HepG2 (cell line): ENCODE results near the gene PPP4C. TPM values are rescaled to one million over a fixed set of nuclear protein-coding genes. Genes with fewer than 3 reads are reported as not detected.

Experiments
- AGO1 ChIP-seq: fragments of 200-400 bp; formaldehyde crosslinking; IDR thresholded peaks from 2 replicates; pipeline ENCODE4 v1.6.1; 2017; ENCODE audit warnings: mild to moderate bottlenecking, low read depth, low read length, moderate library complexity; ENCODE audit not compliant: poor library complexity, severe bottlenecking
- ARHGAP35 ChIP-seq: sonication (generic); formaldehyde crosslinking; IDR thresholded peaks from 2 replicates; pipeline ENCODE4 v1.9.0; 2022; ENCODE audit warnings: mild to moderate bottlenecking, inconsistent platforms, moderate library complexity, missing genetic modification reagents, borderline replicate concordance
- BCL6 ChIP-seq: IDR thresholded peaks from 2 replicates; pipeline ENCODE4 v1.6.1; 2016; ENCODE audit warnings: missing genetic modification reagents, missing compliant biosample characterization
- CHD2 ChIP-seq: IDR thresholded peaks from 2 replicates; pipeline ENCODE4 v1.6.1; 2011; ENCODE audit warnings: low read depth, low read length, improper control_type of control experiment
- GTF2F1 ChIP-seq: fragments of 150-350 bp; IDR thresholded peaks from 2 replicates; pipeline ENCODE4 v1.6.1; 2014; ENCODE audit warnings: low read length
- HMGA1 ChIP-seq: sonication (generic); formaldehyde crosslinking; conservative IDR thresholded peaks from 2 replicates; pipeline ENCODE4 v1.4.0; 2020; ENCODE audit warnings: missing genetic modification reagents
- HNRNPK ChIP-seq: fragments of 200-400 bp; formaldehyde crosslinking; IDR thresholded peaks from 2 replicates; pipeline ENCODE4 v1.6.1; 2018; ENCODE audit warnings: low read length, low read depth, moderate library complexity, mild to moderate bottlenecking; ENCODE audit not compliant: poor library complexity, severe bottlenecking
- IKZF4 ChIP-seq: sonication (generic); formaldehyde crosslinking; IDR thresholded peaks from 2 replicates; pipeline ENCODE4 v1.5.1; 2020; ENCODE audit warnings: borderline replicate concordance, mild to moderate bottlenecking, low read depth, missing genetic modification reagents; ENCODE audit errors: not compliant biosample characterization
- LCORL ChIP-seq, 2 experiments: fragments of 450-650 bp in 1 of 2; sonication (generic) in 1 of 2; formaldehyde crosslinking in 1 of 2; IDR thresholded peaks; 2 replicates each; pipeline versions ENCODE4 v1.5.0 to v1.6.1; 2017 to 2020; ENCODE audit warnings: antibody characterized with exemption in 1 of 2, missing genetic modification reagents in 1 of 2
- MBD4 ChIP-seq: IDR thresholded peaks from 2 replicates; pipeline ENCODE4 v1.6.1; 2012; ENCODE audit warnings: low read length, inconsistent platforms, borderline replicate concordance
- MYC ChIP-seq: sonication (generic); formaldehyde crosslinking; IDR thresholded peaks from 2 replicates; pipeline ENCODE4 v1.9.0; 2021; ENCODE audit warnings: missing genetic modification reagents, borderline replicate concordance
- PPARG ChIP-seq: conservative IDR thresholded peaks from 2 replicates; pipeline ENCODE4 v1.6.1; 2016; ENCODE audit warnings: missing biosample characterization, missing genetic modification reagents
- RAD21 ChIP-seq: fragments of 450-650 bp; formaldehyde crosslinking; IDR thresholded peaks from 2 replicates; pipeline ENCODE4 v1.5.0; 2020; ENCODE audit warnings: mild to moderate bottlenecking
- REL ChIP-seq: sonication (generic); formaldehyde crosslinking; conservative IDR thresholded peaks from 2 replicates; pipeline ENCODE4 v1.8.0; 2022; ENCODE audit warnings: mild to moderate bottlenecking, missing genetic modification reagents, moderate library complexity
- RNF2 ChIP-seq: fragments of 450-650 bp; conservative IDR thresholded peaks from 2 replicates; pipeline ENCODE4 v1.6.1; 2016; ENCODE audit warnings: low read depth
- SCMH1 ChIP-seq: sonication (generic); formaldehyde crosslinking; IDR thresholded peaks from 2 replicates; pipeline ENCODE4 v1.9.0; 2021; ENCODE audit warnings: missing genetic modification reagents, mild to moderate bottlenecking, borderline replicate concordance
- SPEN ChIP-seq: sonication (generic); formaldehyde crosslinking; IDR thresholded peaks from 2 replicates; pipeline ENCODE4 v1.5.1; 2020; ENCODE audit warnings: low read depth, mild to moderate bottlenecking, missing genetic modification reagents
- SRSF4 ChIP-seq: fragments of 200-400 bp; formaldehyde crosslinking; IDR thresholded peaks from one replicate; pipeline ENCODE4 v1.6.1; 2018; ENCODE audit warnings: mild to moderate bottlenecking, low read depth, low read length, moderate library complexity; ENCODE audit not compliant: poor library complexity, severe bottlenecking
- SYNCRIP ChIP-seq: fragments of 200-400 bp; formaldehyde crosslinking; IDR thresholded peaks from 2 replicates; pipeline ENCODE4 v1.6.1; 2018; ENCODE audit warnings: mild to moderate bottlenecking, low read depth, low read length; ENCODE audit not compliant: insufficient read depth
- ZKSCAN5 ChIP-seq: sonication (generic); formaldehyde crosslinking; IDR thresholded peaks from 2 replicates; pipeline ENCODE4 v1.5.1; 2020; ENCODE audit warnings: mild to moderate bottlenecking, missing genetic modification reagents
- ZMAT3 ChIP-seq: sonication (generic); formaldehyde crosslinking; conservative IDR thresholded peaks from 2 replicates; pipeline ENCODE4 v1.7.0; 2021; ENCODE audit warnings: missing genetic modification reagents
- ZNF10 ChIP-seq: sonication (generic); formaldehyde crosslinking; IDR thresholded peaks from 2 replicates; pipeline ENCODE4 v1.4.0; 2020; ENCODE audit warnings: mild to moderate bottlenecking, low read depth, missing genetic modification reagents, borderline replicate concordance
- ZNF235 ChIP-seq: sonication (generic); formaldehyde crosslinking; IDR thresholded peaks from 2 replicates; pipeline ENCODE4 v1.8.1; 2023; ENCODE audit warnings: mild to moderate bottlenecking, missing genetic modification reagents, borderline replicate concordance
- ZNF256 ChIP-seq: sonication (generic); formaldehyde crosslinking; conservative IDR thresholded peaks from 2 replicates; pipeline ENCODE4 v1.4.0; 2020; ENCODE audit warnings: missing genetic modification reagents
- ZNF292 ChIP-seq: sonication (generic); formaldehyde crosslinking; IDR thresholded peaks from 2 replicates; pipeline ENCODE4 v1.8.1; 2022; ENCODE audit warnings: mild to moderate bottlenecking, low read depth, missing genetic modification reagents, borderline replicate concordance
- ZNF558 ChIP-seq: sonication (generic); formaldehyde crosslinking; IDR thresholded peaks from 2 replicates; pipeline ENCODE4 v1.9.0; 2022; ENCODE audit warnings: mild to moderate bottlenecking, missing genetic modification reagents, borderline replicate concordance
- polyA plus RNA-seq, 8 experiments: library from polyadenylated mRNA; depleted of rRNA in 3 of 8; stranded (reverse) in 7 of 8; unstranded in 1 of 8; fragments of >200 nt; fragmentation: Illumina TruSeq in 4 of 8; extraction: Trizol in 4 of 8; gene quantifications; 2 replicates each; pipeline versions ENCODE4 v1.2.1 to v1.2.3, GENCODE V29; 2011 to 2016; ENCODE audit warnings: low read depth in 4 of 8, missing spikeins in 1 of 8, mixed read lengths in 1 of 8; ENCODE audit not compliant: insufficient read depth in 1 of 8
- total RNA-seq, 5 experiments: library from RNA; depleted of rRNA; stranded (reverse); fragments of >200 nt; fragmentation: Illumina TruSeq; extraction: Trizol; gene quantifications; 2 replicates each; pipeline ENCODE4 v1.2.3, GENCODE V29; 2016; ENCODE audit warnings: low read depth in 1 of 5
- TF ChIP-seq, protein P1 (sequence below): sonication (generic); formaldehyde crosslinking; IDR thresholded peaks from 2 replicates; pipeline ENCODE4 v1.8.0; 2022; ENCODE audit warnings: missing genetic modification reagents, mild to moderate bottlenecking, moderate library complexity, borderline replicate concordance
- TF ChIP-seq, protein P2 (sequence below): sonication (generic); formaldehyde crosslinking; IDR thresholded peaks from 2 replicates; pipeline ENCODE4 v1.8.1; 2023; ENCODE audit warnings: mild to moderate bottlenecking, missing genetic modification reagents

PPP4C gene
- total and polyA plus RNA-seq, 2 of the 13 experiments (the other 11 are each of a cell fraction or from before 2014, with no cell fraction given): 176 to 220 TPM

DNA sequence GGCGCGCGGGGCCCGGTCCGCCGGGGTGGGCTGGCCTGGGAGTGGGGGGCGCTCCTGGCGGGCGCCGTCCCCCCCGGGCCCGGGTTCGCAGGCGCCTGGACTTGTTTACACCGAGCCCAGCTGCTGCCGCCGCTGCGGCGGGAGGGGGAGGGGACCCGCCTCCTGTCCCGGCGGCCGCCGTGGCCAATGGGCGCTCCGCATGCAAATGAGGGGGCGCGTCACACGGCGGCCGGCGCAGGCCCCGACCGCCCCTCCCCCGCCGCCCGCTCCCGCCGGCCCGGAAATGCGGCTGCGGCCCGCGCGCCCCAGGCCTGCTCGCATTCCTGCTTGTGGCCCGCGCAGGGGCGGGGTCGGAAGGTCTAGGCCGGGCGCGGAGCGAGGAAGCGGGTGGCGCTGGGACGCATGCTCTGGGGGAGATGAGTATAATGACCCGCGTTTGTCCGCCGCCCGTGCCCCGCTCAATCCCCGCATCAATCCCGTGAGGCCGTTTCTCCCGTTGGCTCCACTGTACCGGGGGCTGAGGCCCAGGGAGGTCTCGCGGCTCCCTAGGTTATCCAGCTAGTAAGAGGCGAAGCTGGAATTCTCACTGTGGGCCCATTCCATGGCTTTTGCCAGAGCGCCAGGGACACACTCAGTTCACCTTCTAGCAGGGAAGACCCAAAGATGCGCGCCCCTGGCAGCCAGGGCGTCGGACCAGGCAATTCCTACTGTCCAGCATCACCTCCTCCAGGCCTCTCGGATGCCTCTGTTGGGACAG is 20.5 kb downstream of the PPP4C start, which contains the start of gene YPEL3 (continued):
- TF ChIP-seq SPEN (CRISPR knock-in tag): peak; percentile 93
- peak; percentile 73 for TF ChIP-seq ARHGAP35 (CRISPR knock-in tag)
- TF ChIP-seq PPARG: no peak
- no peak for TF ChIP-seq ZNF235 (CRISPR knock-in tag)
- no peak for TF ChIP-seq HMGA1 (CRISPR knock-in tag)
- no peak for TF ChIP-seq RNF2
- TF ChIP-seq ZNF256: no peak
- TF ChIP-seq MBD4: no peak
- TF ChIP-seq ZNF10 (CRISPR knock-in tag): no peak
- TF ChIP-seq ZMAT3 (CRISPR knock-in tag): no peak; the same call in 1 of the 2 replicates
- TF ChIP-seq, protein P1, sequence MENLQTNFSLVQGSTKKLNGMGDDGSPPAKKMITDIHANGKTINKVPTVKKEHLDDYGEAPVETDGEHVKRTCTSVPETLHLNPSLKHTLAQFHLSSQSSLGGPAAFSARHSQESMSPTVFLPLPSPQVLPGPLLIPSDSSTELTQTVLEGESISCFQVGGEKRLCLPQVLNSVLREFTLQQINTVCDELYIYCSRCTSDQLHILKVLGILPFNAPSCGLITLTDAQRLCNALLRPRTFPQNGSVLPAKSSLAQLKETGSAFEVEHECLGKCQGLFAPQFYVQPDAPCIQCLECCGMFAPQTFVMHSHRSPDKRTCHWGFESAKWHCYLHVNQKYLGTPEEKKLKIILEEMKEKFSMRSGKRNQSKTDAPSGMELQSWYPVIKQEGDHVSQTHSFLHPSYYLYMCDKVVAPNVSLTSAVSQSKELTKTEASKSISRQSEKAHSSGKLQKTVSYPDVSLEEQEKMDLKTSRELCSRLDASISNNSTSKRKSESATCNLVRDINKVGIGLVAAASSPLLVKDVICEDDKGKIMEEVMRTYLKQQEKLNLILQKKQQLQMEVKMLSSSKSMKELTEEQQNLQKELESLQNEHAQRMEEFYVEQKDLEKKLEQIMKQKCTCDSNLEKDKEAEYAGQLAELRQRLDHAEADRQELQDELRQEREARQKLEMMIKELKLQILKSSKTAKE (CRISPR knock-in tag): peak; percentile 22; the same call in 1 of the 2 replicates
- TF ChIP-seq ZNF558 (CRISPR knock-in tag): no peak
- TF ChIP-seq GTF2F1: no peak
- no peak for TF ChIP-seq IKZF4 (CRISPR knock-in tag)
- no peak for TF ChIP-seq ZKSCAN5
- peak; percentile 85 for TF ChIP-seq HNRNPK
- no peak for TF ChIP-seq ZNF292
- 0 out of 2 replicates have a peak, but pooled peaks have one; percentile 56 for TF ChIP-seq BCL6
- TF ChIP-seq SYNCRIP: no peak
- no peak for TF ChIP-seq SRSF4
- TF ChIP-seq MYC (CRISPR knock-in tag): peak; percentile 71
- TF ChIP-seq RAD21 (CRISPR knock-in tag): peak; percentile 44; the same call in 1 of the 2 replicates
- no peak for TF ChIP-seq AGO1
- peak; percentile 53; the same call in 1 of the 2 replicates for TF ChIP-seq CHD2
- no peak for TF ChIP-seq REL (CRISPR knock-in tag)
- no peak for TF ChIP-seq SCMH1 (CRISPR knock-in tag)
- no peak for TF ChIP-seq LCORL (IDR thresholded peaks at IDR 0.05)
- peak; percentile 76; the same call in 1 of the 2 replicates for TF ChIP-seq LCORL (CRISPR knock-in tag; IDR thresholded peaks at IDR 0.05)
- TF ChIP-seq, protein P2, sequence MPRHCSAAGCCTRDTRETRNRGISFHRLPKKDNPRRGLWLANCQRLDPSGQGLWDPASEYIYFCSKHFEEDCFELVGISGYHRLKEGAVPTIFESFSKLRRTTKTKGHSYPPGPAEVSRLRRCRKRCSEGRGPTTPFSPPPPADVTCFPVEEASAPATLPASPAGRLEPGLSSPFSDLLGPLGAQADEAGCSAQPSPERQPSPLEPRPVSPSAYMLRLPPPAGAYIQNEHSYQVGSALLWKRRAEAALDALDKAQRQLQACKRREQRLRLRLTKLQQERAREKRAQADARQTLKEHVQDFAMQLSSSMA: no peak
